ENCODE results near the gene STRN4.

DNA sequence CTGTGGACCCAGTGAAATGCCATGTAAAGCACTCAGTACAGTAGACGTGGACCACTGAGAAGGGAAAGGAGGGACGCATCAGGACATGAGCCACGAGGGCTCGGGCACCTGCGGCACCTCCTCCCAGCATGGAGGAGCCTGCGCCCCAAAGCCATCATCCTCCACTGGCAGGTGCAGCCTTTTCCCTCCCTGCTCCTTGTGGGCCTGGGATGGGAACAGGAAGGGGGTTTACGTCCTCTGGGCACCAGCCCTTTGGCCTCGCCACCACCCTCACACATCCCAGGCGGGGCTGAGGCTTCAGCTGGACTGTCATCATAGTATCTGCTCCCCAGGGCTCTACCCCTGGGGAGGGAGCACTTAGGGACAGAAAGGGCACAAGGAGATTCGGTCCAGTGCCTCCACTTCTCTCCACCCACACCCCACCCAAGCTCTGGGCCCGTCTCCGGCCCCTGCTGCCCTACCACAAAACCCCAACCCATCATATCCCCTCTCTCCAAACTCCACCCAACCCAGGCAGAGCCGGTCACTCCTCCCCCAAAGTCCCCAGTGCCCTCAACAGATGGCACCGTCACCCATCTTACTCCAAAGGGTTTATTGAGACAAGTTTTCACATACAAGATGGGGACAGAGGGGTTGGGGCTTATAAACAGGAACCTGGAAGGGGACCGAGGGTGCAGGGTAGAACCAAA, 27.2 kb downstream of the STRN4 start:
- TF ChIP-seq YY1 (IDR thresholded peaks at IDR 0.05; ENCODE audit: insufficient read depth, insufficient read length): no peak
- TF ChIP-seq ZNF274 (IDR thresholded peaks at IDR 0.05; ENCODE audit: low read depth, low read length): no peak
